HG03060 (cell line): ENCODE results near the gene C1orf226.
"Not testable (repeated sequence)": the region's sequence is repeated elsewhere in the genome, so short reads cannot be mapped to it uniquely, and the experiment has no call there.

Experiments used
- ATAC-seq: cut with Tn5 transposase; IDR thresholded peaks from one replicate; pipeline ENCODE4 v1.9.1; 2021; ENCODE audit warnings: low read depth, moderate number of reproducible peaks; ENCODE audit not compliant: unreplicated experiment

Gene C1orf226

GRCh38 chr1:162404550-162405160 lies 23.1 kb downstream of the C1orf226 start:
- no peak for ATAC-seq

DNA sequence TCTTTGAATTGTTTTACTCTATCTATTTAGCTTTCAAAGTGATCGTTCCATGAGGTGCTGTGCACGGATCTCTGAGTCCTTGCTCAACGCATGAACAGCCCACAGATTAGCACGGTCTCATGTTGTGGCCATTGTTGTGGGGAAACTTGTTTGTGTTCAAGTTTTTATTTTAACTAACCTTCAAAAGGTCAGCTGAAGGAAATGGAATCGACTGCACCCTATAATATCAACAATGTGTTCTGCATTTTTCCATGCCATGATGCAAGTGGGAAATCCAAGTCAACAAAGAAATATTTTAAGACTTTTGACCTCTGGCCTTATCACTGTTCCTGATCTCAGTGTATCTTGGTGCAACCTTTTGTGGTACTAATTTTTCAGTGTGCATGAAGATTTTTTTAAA lies 24.3 kb downstream of the C1orf226 start:
- ATAC-seq: no peak

GRCh38 chr1:162406811-162407210 lies 25.3 kb downstream of the C1orf226 start:
- ATAC-seq: no peak

DNA sequence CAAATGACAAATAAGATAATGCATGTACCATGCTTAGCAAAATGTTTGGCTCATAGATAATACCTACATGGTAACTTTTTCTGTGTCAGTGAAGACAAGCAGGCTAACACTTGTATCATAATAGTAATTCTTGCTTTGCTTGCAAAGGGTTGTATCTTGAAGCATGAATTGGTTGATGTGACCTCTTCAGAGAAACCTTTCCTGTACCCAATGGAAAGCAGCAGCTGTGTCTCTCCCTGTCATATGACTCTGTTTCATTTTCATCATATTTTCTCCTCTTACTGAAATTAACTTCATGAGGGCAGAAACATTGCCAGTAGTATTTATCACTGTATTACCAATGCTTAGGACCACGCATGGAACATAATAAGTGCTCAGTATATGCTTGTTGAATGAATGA lies 26.0 kb downstream of the C1orf226 start:
- ATAC-seq: no peak

GRCh38 chr1:162412002-162412401 lies 30.5 kb downstream of the C1orf226 start, which contains the start of gene SH2D1B:
Gene SH2D1B (minus strand): TSS chr1:162412136. CDS start chr1:162412016, 120 bp downstream.
- no peak for ATAC-seq

- no peak for ATAC-seq
These were observed 34.7 kb downstream of the C1orf226 start for GRCh38 chr1:162416215-162416614.

DNA sequence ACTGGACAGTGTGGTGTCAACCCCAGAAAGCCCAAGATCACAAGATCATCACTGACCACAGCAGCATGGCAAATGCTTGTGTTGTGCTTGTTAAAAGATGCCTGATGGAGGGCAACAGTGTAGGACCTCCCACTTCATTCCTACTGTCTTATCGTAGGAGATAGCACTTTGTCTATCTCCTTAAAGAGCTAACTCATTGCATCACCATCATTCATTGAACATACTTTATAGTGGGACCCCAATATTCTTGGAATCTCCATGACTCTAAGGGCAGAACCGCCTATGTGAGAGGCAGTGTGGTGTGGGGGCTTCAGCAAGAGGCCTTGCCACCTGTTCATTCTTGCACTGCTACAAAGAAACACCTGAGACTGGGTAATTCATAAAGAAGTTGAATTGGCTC lies 35.4 kb downstream of the C1orf226 start:
- ATAC-seq: no peak

- ATAC-seq: no peak
These were observed 36.1 kb downstream of the C1orf226 start for GRCh38 chr1:162417650-162418049.

GRCh38 chr1:162418584-162418983 lies 37.1 kb downstream of the C1orf226 start:
- ATAC-seq: not testable (repeated sequence)

DNA sequence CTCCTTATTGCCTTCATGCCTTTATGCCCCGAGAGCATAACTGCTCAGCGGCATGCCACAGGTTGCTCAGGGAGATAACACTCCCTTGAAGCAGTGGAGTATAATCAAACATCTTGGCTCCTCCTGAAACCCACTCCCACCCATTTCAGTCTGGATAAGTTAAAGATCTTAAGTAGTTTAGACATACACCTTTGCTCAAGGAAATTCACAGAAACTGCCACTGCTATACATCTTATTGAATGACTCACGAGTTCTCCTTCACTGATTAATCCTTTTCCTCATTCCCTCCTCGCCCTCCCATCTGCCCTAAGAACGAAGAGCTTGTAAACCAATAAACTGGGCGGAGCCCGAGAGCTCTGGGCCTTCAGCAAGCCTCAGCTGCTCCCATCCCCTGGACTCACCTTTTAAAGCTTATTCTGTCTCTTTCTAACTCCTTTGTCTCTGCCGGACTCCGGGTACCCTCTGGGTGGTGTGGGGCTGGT lies 38.0 kb downstream of the C1orf226 start:
- not testable (repeated sequence) for ATAC-seq

- ATAC-seq: no peak
These were observed 38.6 kb downstream of the C1orf226 start for GRCh38 chr1:162420120-162420519.

GRCh38 chr1:162421258-162422164 lies 40.0 kb downstream of the C1orf226 start:
- no peak for ATAC-seq

DNA sequence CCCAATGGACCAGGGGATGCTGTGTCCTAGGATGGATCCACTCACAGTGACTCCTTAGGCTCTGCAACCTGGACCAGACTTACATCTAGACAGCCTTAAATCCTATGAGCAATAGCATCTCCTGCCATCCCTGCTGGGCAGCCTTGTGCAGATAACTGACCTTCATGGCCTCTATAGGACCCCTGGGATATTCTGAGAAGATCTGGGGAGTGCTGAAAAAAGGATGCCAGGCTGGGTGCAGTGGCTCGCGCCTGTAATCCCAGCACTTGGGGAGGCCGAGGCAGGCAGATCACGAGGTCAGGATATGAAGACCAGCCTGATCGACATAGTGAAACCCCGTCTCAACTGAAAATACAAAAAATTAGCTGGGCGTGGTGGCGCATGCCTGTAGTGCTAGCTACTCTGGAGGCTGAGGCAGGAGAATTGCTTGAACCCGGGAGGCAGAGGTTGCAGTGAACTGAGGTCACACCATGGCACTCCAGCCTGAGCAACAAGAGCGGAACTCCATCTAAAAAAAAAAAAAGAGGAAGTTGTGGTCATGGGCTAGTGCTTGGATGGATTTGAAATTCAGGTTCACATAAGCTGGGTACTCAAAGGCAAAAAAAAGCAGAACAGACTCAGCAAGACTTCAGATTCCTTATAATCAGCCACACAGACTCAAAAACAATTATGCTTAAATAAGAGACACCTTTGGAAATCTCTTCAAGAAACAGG lies 41.3 kb downstream of the C1orf226 start:
- no peak for ATAC-seq

- ATAC-seq: no peak
These were observed 49.1 kb downstream of the C1orf226 start for GRCh38 chr1:162430583-162430982.

- not testable (repeated sequence) for ATAC-seq
These were observed 51.6 kb downstream of the C1orf226 start for GRCh38 chr1:162432977-162433713.
